RWPE2 (cell line): ENCODE measurements around the gene GPR107.

Source experiments
- ATAC-seq: fragments of 200-7000 bp; cut with Tn5 transposase; 3 replicates; pipeline ENCODE4 v1.9.1; 2021; ENCODE audit warnings: low read depth
- DNase-seq: peaks from one replicate; pipeline ENCODE4 v3.0.0-alpha.2; 2020; ENCODE audit warnings: low spot score
- H3K27ac ChIP-seq: fragments of 450-650 bp; 2 replicates; pipeline ENCODE4 v1.5.1; 2017; ENCODE audit warnings: mild to moderate bottlenecking; ENCODE audit not compliant: poor library complexity, severe bottlenecking
- H3K27me3 ChIP-seq: fragments of 250-450 bp; sonication (Bioruptor Pico); 2 replicates; pipeline ENCODE4 v1.5.1; 2021; ENCODE audit warnings: mild to moderate bottlenecking, moderate library complexity; ENCODE audit not compliant: insufficient read depth, poor library complexity, severe bottlenecking
- H3K36me3 ChIP-seq: fragments of 250-450 bp; sonication (Bioruptor Pico); 2 replicates; pipeline ENCODE4 v1.5.1; 2020; ENCODE audit warnings: low read depth, mild to moderate bottlenecking, moderate library complexity
- H3K4me1 ChIP-seq: fragments of 250-450 bp; sonication (Bioruptor Pico); 2 replicates; pipeline ENCODE4 v1.5.1; 2021; ENCODE audit warnings: mild to moderate bottlenecking, moderate library complexity; ENCODE audit not compliant: insufficient read depth, poor library complexity, severe bottlenecking
- H3K4me3 ChIP-seq: fragments of 250-450 bp; sonication (Bioruptor Pico); 2 replicates; pipeline ENCODE4 v1.5.1; 2021; ENCODE audit warnings: mild to moderate bottlenecking, moderate library complexity; ENCODE audit not compliant: severe bottlenecking
- H3K9me3 ChIP-seq: fragments of 250-450 bp; sonication (Bioruptor Pico); 2 replicates; pipeline ENCODE4 v1.5.1; 2021; ENCODE audit warnings: mild to moderate bottlenecking, moderate library complexity; ENCODE audit not compliant: severe bottlenecking
- CTCF ChIP-seq: fragments of 450-650 bp; IDR thresholded peaks from one replicate; pipeline ENCODE4 v1.5.1; 2017; ENCODE audit warnings: mild to moderate bottlenecking, moderate library complexity; ENCODE audit not compliant: poor library complexity, severe bottlenecking

The GPR107 gene

GRCh38 chr9:130165579-130165978 lies 111.9 kb downstream of the GPR107 start:
- no peak for TF ChIP-seq CTCF
- Histone ChIP-seq H3K4me1 (no peaks in the 10 kb centered on the region), H3K36me3 (no peaks in the 10 kb centered on the region), H3K27me3 (no peaks in the 10 kb centered on the region), H3K27ac (no peak overlapping the region), H3K9me3 (no peaks in the 10 kb centered on the region), H3K4me3 (no peak overlapping the region)
- DNase-seq (no peak), ATAC-seq (no peak)

- TF ChIP-seq CTCF: no peak
- Histone ChIP-seq H3K27me3 (no peaks in the 10 kb centered on the region), H3K4me3 (no peak overlapping the region), H3K4me1 (no peaks in the 10 kb centered on the region), H3K9me3 (no peaks in the 10 kb centered on the region), H3K27ac (no peak overlapping the region), H3K36me3 (no peaks in the 10 kb centered on the region)
- DNase-seq: no peak
- peak; percentile 64; the same call in 2 of the 3 replicates for ATAC-seq
Measured at GRCh38 chr9:130166399-130166798, 112.7 kb downstream of the GPR107 start.

- no peak for DNase-seq
- Histone ChIP-seq H3K36me3 (no peaks in the 10 kb centered on the region), H3K4me1 (no peaks in the 10 kb centered on the region), H3K27me3 (no peaks in the 10 kb centered on the region), H3K4me3 (no peak overlapping the region), H3K27ac (no peak overlapping the region), H3K9me3 (no peaks in the 10 kb centered on the region)
- TF ChIP-seq CTCF: no peak
- ATAC-seq: no peak
Measured at GRCh38 chr9:130167927-130168326, 114.2 kb downstream of the GPR107 start.

GRCh38 chr9:130171226-130172148 lies 117.8 kb downstream of the GPR107 start:
- peak overlapping the region; percentile 84 for H3K4me3 ChIP-seq

More at GRCh38 chr9:130171226-130172148, 117.8 kb downstream of the GPR107 start:
- ATAC-seq (peak; percentile 5; the same call in 1 of the 3 replicates), DNase-seq (no peak)
- no peak overlapping the region for H3K27ac ChIP-seq
- no peaks in the 10 kb centered on the region for H3K4me1 ChIP-seq
- H3K36me3 ChIP-seq: peaks cover 3% of the 10 kb centered on the region; the same call in 1 of the 2 replicates
- no peaks in the 10 kb centered on the region for H3K27me3 ChIP-seq
- no peak for TF ChIP-seq CTCF
- H3K9me3 ChIP-seq: no peaks in the 10 kb centered on the region
